Hepatocyte (in vitro differentiated cells): Measurements from ENCODE around the gene MED16. TPM values are rescaled to one million over a fixed set of nuclear protein-coding genes. Genes with fewer than 3 reads are reported as not detected.

Source experiments
- DNase-seq: peaks from one replicate; pipeline ENCODE4 v3.0.0-alpha.2; 2016; ENCODE audit warnings: low spot score
- H2AFZ ChIP-seq: fragments of 200-600 bp; sonication (generic); 2 replicates; pipeline ENCODE4 v1.6.0; 2016; ENCODE audit warnings: antibody characterized with exemption, mild to moderate bottlenecking
- H3K27ac ChIP-seq: fragments of 200-600 bp; sonication (generic); 2 replicates; pipeline ENCODE4 v1.5.1; 2016; ENCODE audit warnings: mild to moderate bottlenecking
- H3K27me3 ChIP-seq: fragments of 200-600 bp; sonication (generic); 2 replicates; pipeline ENCODE4 v1.6.1; 2016
- H3K36me3 ChIP-seq: fragments of 200-600 bp; sonication (generic); replicated peaks from 2 replicates; pipeline ENCODE4 v1.5.1; 2016; ENCODE audit warnings: low read depth; ENCODE audit not compliant: insufficient read depth
- H3K4me1 ChIP-seq: fragments of 200-600 bp; sonication (generic); 2 replicates; pipeline ENCODE4 v1.5.1; 2016; ENCODE audit warnings: mild to moderate bottlenecking, moderate library complexity; ENCODE audit not compliant: insufficient read depth
- H3K4me2 ChIP-seq: fragments of 200-600 bp; sonication (generic); 2 replicates; pipeline ENCODE4 v1.6.0; 2016
- H3K4me3 ChIP-seq: fragments of 200-600 bp; sonication (generic); 2 replicates; pipeline ENCODE4 v1.5.1; 2016; ENCODE audit warnings: mild to moderate bottlenecking
- H3K79me2 ChIP-seq: fragments of 200-600 bp; sonication (generic); 2 replicates; pipeline ENCODE4 v1.6.0; 2017; ENCODE audit warnings: mild to moderate bottlenecking
- H3K9me2 ChIP-seq: fragments of 200-600 bp; sonication (generic); replicated peaks from 2 replicates; pipeline ENCODE4 v1.6.0; 2017; ENCODE audit warnings: mild to moderate bottlenecking; ENCODE audit not compliant: insufficient read depth
- H3K9me3 ChIP-seq: fragments of 200-600 bp; sonication (generic); 2 replicates; pipeline ENCODE4 v1.5.1; 2016; ENCODE audit warnings: low read depth, mild to moderate bottlenecking
- H4K20me1 ChIP-seq: fragments of 200-600 bp; sonication (generic); 2 replicates; pipeline ENCODE4 v1.6.0; 2016; ENCODE audit warnings: mild to moderate bottlenecking; ENCODE audit not compliant: insufficient read depth, poor library complexity, severe bottlenecking
- CTCF ChIP-seq: fragments of 200-600 bp; sonication (generic); IDR thresholded peaks from 2 replicates; pipeline ENCODE4 v1.5.1; 2016; ENCODE audit warnings: antibody characterized with exemption, mild to moderate bottlenecking; ENCODE audit not compliant: poor library complexity
- EZH2 ChIP-seq: fragments of 200-600 bp; sonication (generic); IDR thresholded peaks from 2 replicates; pipeline ENCODE4 v1.6.1; 2016; ENCODE audit warnings: antibody characterized with exemption, mild to moderate bottlenecking, borderline replicate concordance
- EZH2phosphoT487 ChIP-seq: fragments of 200-600 bp; sonication (generic); IDR thresholded peaks from one replicate; pipeline ENCODE4 v1.6.1; 2018; ENCODE audit warnings: antibody characterized with exemption, mild to moderate bottlenecking, low read depth, moderate library complexity; ENCODE audit not compliant: unreplicated experiment, severe bottlenecking
- WGBS: methylation state at CpG from one replicate; pipeline ENCODE4 v1.1.6; 2016; ENCODE audit warnings: low lambda C conversion rate; ENCODE audit errors: missing lambda C conversion rate; 5-methylcytosine and 5-hydroxymethylcytosine counted together
- polyA plus RNA-seq: library from polyadenylated mRNA; unstranded; fragments of >200 nt; fragmentation: Nextera tagmentation; extraction: Ambion mirVana; gene quantifications from 2 replicates; pipeline ENCODE4 v1.2.1, GENCODE V29; 2016
- total RNA-seq: library from RNA; depleted of rRNA; stranded (reverse); fragments of >200 nt; gene quantifications from 2 replicates; pipeline ENCODE4 v1.2.3, GENCODE V29; 2014

MED16 gene
- total and polyA plus RNA-seq, 2 experiments from 2014 or later = 32.1 to 80.9 TPM

GRCh38 chr19:889662-890295 lies 3.2 kb downstream of the MED16 start:
- WGBS = 98% methylated on average over 26 of the region's 26 CpGs
- TF ChIP-seq CTCF (no peak), EZH2phosphoT487 (no peak), EZH2 (no peak)
- Histone ChIP-seq H3K36me3 (no peaks in the 10 kb centered on the region), H3K79me2 (peaks cover 20% of the 10 kb centered on the region), H3K27me3 (no peaks in the 10 kb centered on the region), H3K4me1 (no peaks in the 10 kb centered on the region), H3K9me3 (no peaks in the 10 kb centered on the region), H3K27ac (no peak overlapping the region), H4K20me1 (no peaks in the 10 kb centered on the region), H3K4me3 (no peak overlapping the region), H3K4me2 (no peak overlapping the region), H3K9me2 (no peaks in the 10 kb centered on the region), H2AFZ (no peak overlapping the region)
- no peak for DNase-seq

- Histone ChIP-seq H3K9me2 (no peaks in the 10 kb centered on the region), H4K20me1 (no peaks in the 10 kb centered on the region), H2AFZ (no peak overlapping the region), H3K4me1 (no peaks in the 10 kb centered on the region), H3K4me2 (no peak overlapping the region), H3K9me3 (no peaks in the 10 kb centered on the region), H3K79me2 (peaks cover 20% of the 10 kb centered on the region), H3K27ac (no peak overlapping the region), H3K27me3 (no peaks in the 10 kb centered on the region), H3K36me3 (no peaks in the 10 kb centered on the region), H3K4me3 (no peak overlapping the region)
- 98% methylated on average over 30 of the region's 30 CpGs for WGBS
- TF ChIP-seq EZH2phosphoT487 (no peak), CTCF (no peak), EZH2 (no peak)
- no peak for DNase-seq
These were observed 4.2 kb downstream of the MED16 start for GRCh38 chr19:888581-889385.

- Histone ChIP-seq H4K20me1 (no peaks in the 10 kb centered on the region), H3K36me3 (no peaks in the 10 kb centered on the region)
- TF ChIP-seq CTCF (no peak), EZH2phosphoT487 (no peak), EZH2 (no peak)
These were observed 5.4 kb downstream of the MED16 start for GRCh38 chr19:887599-887998.

More at GRCh38 chr19:887599-887998, 5.4 kb downstream of the MED16 start:
- no peak overlapping the region for H2AFZ ChIP-seq
- no peaks in the 10 kb centered on the region for H3K9me2 ChIP-seq
- peaks cover 20% of the 10 kb centered on the region for H3K79me2 ChIP-seq
- H3K4me1 ChIP-seq = no peaks in the 10 kb centered on the region
- H3K27me3 ChIP-seq = no peaks in the 10 kb centered on the region
- DNase-seq = no peak
- no peak overlapping the region for H3K27ac ChIP-seq
- H3K9me3 ChIP-seq = no peaks in the 10 kb centered on the region
- no peak overlapping the region for H3K4me3 ChIP-seq
- no peak overlapping the region for H3K4me2 ChIP-seq
- 98% methylated on average over 8 of the region's 10 CpGs for WGBS
